ENCODE measurements around the gene LCOR. TPM values are rescaled to one million over a fixed set of nuclear protein-coding genes. Genes with fewer than 3 reads are reported as not detected.
"Not testable (repeated sequence)": the region's sequence is repeated elsewhere in the genome, so short reads cannot be mapped to it uniquely, and the experiment has no call there.

The LCOR gene
- total RNA-seq, 2 experiments from 2014 or later, result 31.1 to 32.0 TPM

GRCh38 chr10:96846395-96846794, 14.3 kb downstream of the LCOR start:
- ChIA-PET POLR2A (no interaction called here), CTCF (no interaction called here)
- peaks cover 11% of the 10 kb centered on the region for H3K4me1 Mint-ChIP-seq

GRCh38 chr10:96846926-96847325, 14.8 kb downstream of the LCOR start:
- Mint-ChIP-seq H3K4me1 (peaks cover 11% of the 10 kb centered on the region), H3K9me3 (no peaks in the 10 kb centered on the region), H3K36me3 (ENCODE audit: low read depth) (peaks cover 14% of the 10 kb centered on the region), H3K27me3 (no peaks in the 10 kb centered on the region), H3K27ac (no peak overlapping the region), H3K4me3 (no peak overlapping the region)
- ChIA-PET POLR2A (no interaction called here), CTCF (no interaction called here)
- no peak for DNase-seq

More at GRCh38 chr10:96846395-96846794, 14.3 kb downstream of the LCOR start:
- DNase-seq, result no peak
- H3K27me3 Mint-ChIP-seq, result no peaks in the 10 kb centered on the region
- no peak overlapping the region for H3K27ac Mint-ChIP-seq
- H3K9me3 Mint-ChIP-seq, result no peaks in the 10 kb centered on the region
- peaks cover 13% of the 10 kb centered on the region for H3K36me3 Mint-ChIP-seq (ENCODE audit: low read depth)
- H3K4me3 Mint-ChIP-seq, result no peak overlapping the region

- H3K27ac Mint-ChIP-seq, DNase-seq, H3K9me3 Mint-ChIP-seq, H3K4me3 Mint-ChIP-seq, CTCF ChIA-PET, POLR2A ChIA-PET, H3K27me3 Mint-ChIP-seq: not testable (repeated sequence)
- Mint-ChIP-seq H3K4me1 (peaks cover 11% of the 10 kb centered on the region), H3K36me3 (ENCODE audit: low read depth) (peaks cover 14% of the 10 kb centered on the region)
Observed at GRCh38 chr10:96847356-96847755, 15.3 kb downstream of the LCOR start.

- DNase-seq, result no peak
- Mint-ChIP-seq H3K9me3 (peaks cover 2% of the 10 kb centered on the region), H3K4me3 (no peak overlapping the region), H3K36me3 (ENCODE audit: low read depth) (peaks cover 19% of the 10 kb centered on the region), H3K27ac (no peak overlapping the region), H3K27me3 (no peaks in the 10 kb centered on the region), H3K4me1 (no peaks in the 10 kb centered on the region)
- ChIA-PET CTCF (interaction anchor here (0.6 to 0.8 kb wide), 2 partner anchors 12 to 27 kb away, joined by 3 read pairs; no protein-coding TSS in a partner anchor), POLR2A (no interaction called here)
Observed at GRCh38 chr10:96850113-96850512, 18.0 kb downstream of the LCOR start.

- H3K9me3 Mint-ChIP-seq, result peaks cover 2% of the 10 kb centered on the region
Observed at GRCh38 chr10:96850825-96851224, 18.7 kb downstream of the LCOR start.

GRCh38 chr10:96851281-96851680, 19.2 kb downstream of the LCOR start:
- peaks cover 2% of the 10 kb centered on the region for H3K9me3 Mint-ChIP-seq
- no peak overlapping the region for H3K4me3 Mint-ChIP-seq
- CTCF ChIA-PET, result no interaction called here
- no peaks in the 10 kb centered on the region for H3K4me1 Mint-ChIP-seq
- POLR2A ChIA-PET, result no interaction called here
- DNase-seq, result no peak
- H3K36me3 Mint-ChIP-seq (ENCODE audit: low read depth), result peaks cover 19% of the 10 kb centered on the region
- H3K27me3 Mint-ChIP-seq, result no peaks in the 10 kb centered on the region
- no peak overlapping the region for H3K27ac Mint-ChIP-seq

More at GRCh38 chr10:96850825-96851224, 18.7 kb downstream of the LCOR start:
- POLR2A ChIA-PET, result no interaction called here
- Mint-ChIP-seq H3K4me3 (no peak overlapping the region), H3K27ac (no peak overlapping the region), H3K4me1 (no peaks in the 10 kb centered on the region), H3K27me3 (no peaks in the 10 kb centered on the region), H3K36me3 (ENCODE audit: low read depth) (peaks cover 19% of the 10 kb centered on the region)
- no peak for DNase-seq
- CTCF ChIA-PET, result interaction anchor here (0.8 kb wide), 1 partner anchor 11 kb away, joined by 3 read pairs; no protein-coding TSS in a partner anchor

- no peak for DNase-seq
- H3K9me3 Mint-ChIP-seq, result peaks cover 2% of the 10 kb centered on the region
- CTCF ChIA-PET, result interaction anchor here (0.7 to 0.8 kb wide), 3 partner anchors 14 to 255 kb away, joined by 3 read pairs; no protein-coding TSS in a partner anchor
Observed at GRCh38 chr10:96856317-96856716, 24.2 kb downstream of the LCOR start.

GRCh38 chr10:96857301-96858012, 25.4 kb downstream of the LCOR start:
- H3K27ac Mint-ChIP-seq, result no peak overlapping the region
- no peaks in the 10 kb centered on the region for H3K27me3 Mint-ChIP-seq
- H3K4me1 Mint-ChIP-seq, result peaks cover 5% of the 10 kb centered on the region
- peaks cover 2% of the 10 kb centered on the region for H3K9me3 Mint-ChIP-seq
- peaks cover 19% of the 10 kb centered on the region for H3K36me3 Mint-ChIP-seq (ENCODE audit: low read depth)
- ChIA-PET CTCF (interaction anchor here (0.5 kb wide), 1 partner anchor 187 kb away, joined by 4 read pairs; no protein-coding TSS in a partner anchor), POLR2A (no interaction called here)
- no peak for DNase-seq
- H3K4me3 Mint-ChIP-seq, result no peak overlapping the region

More at GRCh38 chr10:96856317-96856716, 24.2 kb downstream of the LCOR start:
- Mint-ChIP-seq H3K27me3 (no peaks in the 10 kb centered on the region), H3K27ac (no peak overlapping the region), H3K36me3 (ENCODE audit: low read depth) (peaks cover 21% of the 10 kb centered on the region), H3K4me3 (no peak overlapping the region), H3K4me1 (peaks cover 5% of the 10 kb centered on the region)
- POLR2A ChIA-PET, result no interaction called here

- Mint-ChIP-seq H3K27ac (no peak overlapping the region), H3K27me3 (no peaks in the 10 kb centered on the region)
Observed at GRCh38 chr10:96858038-96858705, 26.1 kb downstream of the LCOR start.

GRCh38 chr10:96858706-96859050, 26.6 kb downstream of the LCOR start:
- Mint-ChIP-seq H3K4me3 (no peak overlapping the region), H3K36me3 (ENCODE audit: low read depth) (peaks cover 17% of the 10 kb centered on the region), H3K9me3 (peaks cover 1% of the 10 kb centered on the region), H3K4me1 (peaks cover 9% of the 10 kb centered on the region), H3K27me3 (no peaks in the 10 kb centered on the region), H3K27ac (no peak overlapping the region)
- ChIA-PET POLR2A (no interaction called here), CTCF (no interaction called here)
- DNase-seq, result no peak

More at GRCh38 chr10:96858038-96858705, 26.1 kb downstream of the LCOR start:
- Mint-ChIP-seq H3K4me3 (no peak overlapping the region), H3K36me3 (ENCODE audit: low read depth) (peaks cover 19% of the 10 kb centered on the region), H3K9me3 (peaks cover 2% of the 10 kb centered on the region), H3K4me1 (peaks cover 5% of the 10 kb centered on the region)
- POLR2A ChIA-PET, result no interaction called here
- CTCF ChIA-PET, result no interaction called here
- no peak for DNase-seq

GRCh38 chr10:96860631-96861277, 28.7 kb downstream of the LCOR start:
- Mint-ChIP-seq H3K27ac (no peak overlapping the region), H3K27me3 (no peaks in the 10 kb centered on the region), H3K4me1 (peaks cover 20% of the 10 kb centered on the region), H3K9me3 (no peaks in the 10 kb centered on the region), H3K4me3 (no peak overlapping the region), H3K36me3 (ENCODE audit: low read depth) (peaks cover 15% of the 10 kb centered on the region)
- DNase-seq, result no peak
- CTCF ChIA-PET, result interaction anchor here (0.7 to 1.1 kb wide), 2 partner anchors 36 to 349 kb away, joined by 3 to 4 read pairs; no protein-coding TSS in a partner anchor
- POLR2A ChIA-PET, result no interaction called here

GRCh38 chr10:96863922-96864543, 31.9 kb downstream of the LCOR start:
- Mint-ChIP-seq H3K27me3 (no peaks in the 10 kb centered on the region), H3K36me3 (ENCODE audit: low read depth) (peaks cover 10% of the 10 kb centered on the region), H3K27ac (peak overlapping the region; percentile 3), H3K4me3 (no peak overlapping the region), H3K4me1 (peaks cover 15% of the 10 kb centered on the region), H3K9me3 (no peaks in the 10 kb centered on the region)
- ChIA-PET CTCF (no interaction called here), POLR2A (interaction anchor here (0.6 kb wide), 1 partner anchor 169 kb away, joined by 6 read pairs; no protein-coding TSS in a partner anchor)
- DNase-seq, result no peak

- Mint-ChIP-seq H3K4me1 (peaks cover 4% of the 10 kb centered on the region), H3K9me3 (no peaks in the 10 kb centered on the region), H3K4me3 (no peak overlapping the region), H3K27ac (no peak overlapping the region), H3K27me3 (no peaks in the 10 kb centered on the region), H3K36me3 (ENCODE audit: low read depth) (peaks cover under 1% of the 10 kb centered on the region)
- no peak for DNase-seq
- ChIA-PET CTCF (no interaction called here), POLR2A (no interaction called here)
Observed at GRCh38 chr10:96873086-96873485, 41.0 kb downstream of the LCOR start.

Measured in activated CD4-positive, alpha-beta T cell treated with anti-CD3 and anti-CD28 coated beads, Interleukin-2, amount 10 ng/mL, durations not matched to agents 7 days and 5 days (primary cell).